SK-N-SH (cell line): ENCODE results near the gene VGLL4.

Source experiments
- MXI1 ChIP-seq: IDR thresholded peaks from 2 replicates; pipeline ENCODE4 v1.6.1; 2012; ENCODE audit warnings: mild to moderate bottlenecking, low read depth, low read length, improper control_type of control experiment
- TAF1 ChIP-seq: IDR thresholded peaks from 2 replicates; pipeline ENCODE4 v1.6.1; 2012; ENCODE audit warnings: low read depth, mild to moderate bottlenecking, low read length, moderate library complexity, borderline replicate concordance

DNA sequence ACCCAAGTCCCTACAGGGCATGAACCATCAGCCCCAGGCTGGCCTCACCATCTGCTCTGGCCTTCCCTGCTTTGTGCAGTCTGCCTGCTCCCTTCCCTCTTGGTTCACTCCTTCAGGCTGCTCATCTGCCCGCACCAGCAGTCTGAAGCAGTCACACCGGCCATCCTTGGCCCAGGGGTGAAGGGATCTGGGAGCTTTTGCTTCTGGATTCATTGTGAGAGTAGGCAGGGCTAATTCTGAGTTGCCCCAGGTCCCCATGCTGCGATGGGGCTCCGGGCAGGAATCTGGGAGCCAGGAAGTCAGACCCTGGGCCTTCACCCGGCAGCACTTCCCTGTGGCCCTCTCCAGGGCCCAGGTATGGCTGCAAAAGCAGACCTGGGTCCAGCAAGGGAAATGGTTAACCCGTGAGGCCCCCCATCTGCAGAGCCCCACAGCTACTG, 99.7 kb downstream of the VGLL4 start:
- TF ChIP-seq TAF1, result no peak
- TF ChIP-seq MXI1, result no peak
